ENCODE data around the gene FGGY. TPM values are rescaled to one million over a fixed set of nuclear protein-coding genes. Genes with fewer than 3 reads are reported as not detected.
A peak's percentile ranks its signal among the peaks of the same experiment; 100 is the strongest.

The FGGY gene
- total RNA-seq, 1 experiment from 2014 or later: 14.6 TPM

DNA sequence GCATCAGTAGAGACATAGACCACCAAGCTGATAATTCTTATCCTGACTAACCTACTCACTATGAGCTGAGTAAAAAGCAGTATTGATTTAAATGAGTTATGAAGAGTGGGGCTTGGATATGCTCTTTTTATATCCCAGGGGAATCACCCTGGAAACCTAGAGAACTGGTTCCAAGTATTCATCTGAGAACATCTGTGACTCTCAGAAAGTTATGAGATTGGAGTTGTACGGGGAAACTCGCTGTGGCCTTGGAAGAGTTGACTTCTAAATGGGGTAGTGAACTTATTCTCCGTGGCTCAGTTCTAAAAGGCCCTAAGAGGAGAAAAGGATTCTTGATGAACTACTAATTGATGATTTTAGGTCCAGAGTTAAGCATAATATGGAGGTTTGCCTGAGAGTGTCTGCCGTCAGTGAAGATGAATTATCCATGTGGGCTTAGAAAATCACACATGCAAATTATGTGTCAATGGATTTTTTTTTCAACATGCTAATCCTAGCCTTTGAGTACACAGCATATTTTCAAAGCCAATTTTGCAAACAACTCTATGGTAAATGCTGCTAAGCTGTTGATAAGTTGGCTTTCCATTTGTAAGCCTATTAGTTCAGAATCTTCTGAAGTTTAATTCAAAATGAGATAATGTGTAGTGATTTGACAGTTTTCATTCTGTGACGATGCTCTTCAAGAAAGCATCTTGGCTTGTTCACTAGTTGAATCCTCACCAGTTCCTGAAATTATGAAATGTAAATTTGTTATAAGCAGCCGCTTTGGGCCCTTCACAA is 122.7 kb downstream of the FGGY start:
- Mint-ChIP-seq H3K9me3 (no peaks in the 10 kb centered on the region), H3K4me1 (peaks cover 27 to 46% of the 10 kb centered on the region in 2 experiments), H3K4me3 (no peak overlapping the region), H3K27ac (peak overlapping the region in 2 of 3 experiments; percentile 44 to 60; a peak in 3 of 7 replicates), H3K27me3 (ENCODE audit: low read depth) (no peaks in the 10 kb centered on the region), H3K36me3 (ENCODE audit: insufficient read depth in 1 of 3, low read depth in 3 of 3) (no peaks in the 10 kb centered on the region; a peak in 1 of 7 replicates)
- Histone ChIP-seq H3K79me1 (ENCODE audit: insufficient read depth, low read depth, low read length, poor library complexity, severe bottlenecking) (no peaks in the 10 kb centered on the region), H2BK120ac (ENCODE audit: low read depth, low read length, poor library complexity, severe bottlenecking) (no peak overlapping the region), H2AFZ (ENCODE audit: low read length) (no peak overlapping the region), H3K9me3 (ENCODE audit: control insufficient read depth, low read depth, low read length) (no peaks in the 10 kb centered on the region), H3K9ac (ENCODE audit: extremely low read depth, insufficient read length, low read length) (no peak overlapping the region), H2BK15ac (ENCODE audit: low read depth, low read length) (no peak overlapping the region), H3K4ac (ENCODE audit: low read depth, low read length) (no peak overlapping the region), H3K79me2 (ENCODE audit: insufficient read depth, low read length) (no peaks in the 10 kb centered on the region), H3K27me3 (ENCODE audit: insufficient read depth, low read length) (no peaks in the 10 kb centered on the region), H3K18ac (ENCODE audit: insufficient read length, low read depth, low read length) (no peak overlapping the region), H3K56ac (ENCODE audit: insufficient read length, low read depth, low read length) (no peak overlapping the region), H2BK12ac (ENCODE audit: insufficient read length, low read depth, low read length) (no peak overlapping the region), H2BK20ac (ENCODE audit: low read depth, low read length, poor library complexity, severe bottlenecking) (no peak overlapping the region), H2BK5ac (ENCODE audit: insufficient read length, low read length) (no peak overlapping the region), H3K4me1 (ENCODE audit: insufficient read depth, low read length) (peaks cover 4% of the 10 kb centered on the region; the same call in 1 of the 2 replicates), H3K23me2 (ENCODE audit: insufficient read length, low read depth, low read length, poor library complexity, severe bottlenecking) (no peaks in the 10 kb centered on the region), H4K5ac (ENCODE audit: insufficient read length, low read depth, low read length) (no peak overlapping the region), H3T11ph (ENCODE audit: low read length) (no peak overlapping the region), H3K14ac (ENCODE audit: insufficient read depth, low read length) (no peak overlapping the region), H3K23ac (ENCODE audit: insufficient read length, low read depth, low read length) (no peak overlapping the region), H3K27ac (ENCODE audit: insufficient read length, low read depth, low read length) (no peak overlapping the region), H3K4me2 (ENCODE audit: insufficient read depth, insufficient read length, low read length) (no peak overlapping the region), H2AK5ac (ENCODE audit: insufficient read length, low read length) (no peak overlapping the region), H4K8ac (replicated peaks; ENCODE audit: insufficient read length, low read depth, low read length) (no peak overlapping the region), H4K91ac (ENCODE audit: insufficient read length, low read depth, low read length) (no peak overlapping the region), H4K20me1 (ENCODE audit: control insufficient read depth, insufficient read depth, insufficient read length) (no peaks in the 10 kb centered on the region)
- TF ChIP-seq, protein P1, sequence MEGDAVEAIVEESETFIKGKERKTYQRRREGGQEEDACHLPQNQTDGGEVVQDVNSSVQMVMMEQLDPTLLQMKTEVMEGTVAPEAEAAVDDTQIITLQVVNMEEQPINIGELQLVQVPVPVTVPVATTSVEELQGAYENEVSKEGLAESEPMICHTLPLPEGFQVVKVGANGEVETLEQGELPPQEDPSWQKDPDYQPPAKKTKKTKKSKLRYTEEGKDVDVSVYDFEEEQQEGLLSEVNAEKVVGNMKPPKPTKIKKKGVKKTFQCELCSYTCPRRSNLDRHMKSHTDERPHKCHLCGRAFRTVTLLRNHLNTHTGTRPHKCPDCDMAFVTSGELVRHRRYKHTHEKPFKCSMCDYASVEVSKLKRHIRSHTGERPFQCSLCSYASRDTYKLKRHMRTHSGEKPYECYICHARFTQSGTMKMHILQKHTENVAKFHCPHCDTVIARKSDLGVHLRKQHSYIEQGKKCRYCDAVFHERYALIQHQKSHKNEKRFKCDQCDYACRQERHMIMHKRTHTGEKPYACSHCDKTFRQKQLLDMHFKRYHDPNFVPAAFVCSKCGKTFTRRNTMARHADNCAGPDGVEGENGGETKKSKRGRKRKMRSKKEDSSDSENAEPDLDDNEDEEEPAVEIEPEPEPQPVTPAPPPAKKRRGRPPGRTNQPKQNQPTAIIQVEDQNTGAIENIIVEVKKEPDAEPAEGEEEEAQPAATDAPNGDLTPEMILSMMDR (conservative IDR thresholded peaks at IDR 0.05): no peak
- no peak for DNase-seq
- WGBS (ENCODE audit: extremely low coverage, insufficient read length, low lambda C conversion rate): no CpG with 5 or more reads among the region's 6 CpGs
